Nephron (organoid): ENCODE results near the gene GNAS.
A peak's percentile ranks its signal among the peaks of the same experiment; 100 is the strongest.

Experiments used
- H3K27ac Mint-ChIP-seq, 3 experiments: 2 replicates each; pipeline ENCODE4 v1.8.0; 2020; ENCODE audit warnings: mixed read lengths in 3 of 3, mild to moderate bottlenecking in 2 of 3, moderate library complexity in 1 of 3
- H3K27me3 Mint-ChIP-seq: 2 replicates; pipeline ENCODE4 v1.8.0; 2021; ENCODE audit warnings: low read depth, mild to moderate bottlenecking, moderate library complexity, mixed read lengths
- H3K36me3 Mint-ChIP-seq: 2 replicates; pipeline ENCODE4 v1.8.0; 2020; ENCODE audit warnings: low read depth, mixed read lengths
- H3K4me1 Mint-ChIP-seq: 2 replicates; pipeline ENCODE4 v1.8.0; 2020; ENCODE audit warnings: mixed read lengths
- H3K4me3 Mint-ChIP-seq, 3 experiments: 2 replicates each; pipeline ENCODE4 v1.8.0; 2020; ENCODE audit warnings: mild to moderate bottlenecking in 3 of 3, mixed read lengths in 3 of 3, moderate library complexity in 2 of 3
- H3K9me3 Mint-ChIP-seq: 2 replicates; pipeline ENCODE4 v1.8.0; 2020; ENCODE audit warnings: mixed read lengths
- CTCF ChIP-seq, 3 experiments: fragments of 200-600 bp; sonication (generic); IDR thresholded peaks; one replicate each; pipeline ENCODE4 v1.5.0; 2021; ENCODE audit warnings: antibody characterized with exemption in 3 of 3; ENCODE audit not compliant: unreplicated experiment in 3 of 3

The GNAS gene

GRCh38 chr20:58838174-58838573, 14.3 kb upstream of the GNAS start:
- Mint-ChIP-seq H3K4me1 (peaks cover 39% of the 10 kb centered on the region), H3K27me3 (peaks cover 72% of the 10 kb centered on the region), H3K27ac (no peak overlapping the region), H3K9me3 (no peaks in the 10 kb centered on the region), H3K36me3 (peaks cover 39% of the 10 kb centered on the region), H3K4me3 (no peak overlapping the region)
- no peak for TF ChIP-seq CTCF (IDR thresholded peaks at IDR 0.05; ENCODE audit: unreplicated experiment in 3 of 3)

- Mint-ChIP-seq H3K4me1 (peaks cover 37% of the 10 kb centered on the region), H3K9me3 (no peaks in the 10 kb centered on the region), H3K36me3 (peaks cover 38% of the 10 kb centered on the region), H3K4me3 (peak overlapping the region; percentile 79 to 90 (median 85)), H3K27me3 (peaks cover 81% of the 10 kb centered on the region), H3K27ac (no peak overlapping the region)
- peak; percentile 56 to 60 (median 57) for TF ChIP-seq CTCF (IDR thresholded peaks at IDR 0.05; ENCODE audit: unreplicated experiment in 3 of 3)
Observed at GRCh38 chr20:58839474-58839874, 13.0 kb upstream of the GNAS start.

GRCh38 chr20:58839991-58840747, 12.3 kb upstream of the GNAS start:
- Mint-ChIP-seq H3K4me3 (peak overlapping the region; percentile 79 to 90 (median 85)), H3K27me3 (peaks cover 88% of the 10 kb centered on the region), H3K36me3 (peaks cover 38% of the 10 kb centered on the region), H3K9me3 (no peaks in the 10 kb centered on the region), H3K27ac (no peak overlapping the region), H3K4me1 (peaks cover 35% of the 10 kb centered on the region)
- no peak for TF ChIP-seq CTCF (IDR thresholded peaks at IDR 0.05; ENCODE audit: unreplicated experiment in 3 of 3)

GRCh38 chr20:58840816-58841538, 11.5 kb upstream of the GNAS start:
- Mint-ChIP-seq H3K36me3 (peaks cover 38% of the 10 kb centered on the region), H3K9me3 (no peaks in the 10 kb centered on the region)

GRCh38 chr20:58841539-58842264, 10.8 kb upstream of the GNAS start:
- TF ChIP-seq CTCF (IDR thresholded peaks at IDR 0.05; ENCODE audit: unreplicated experiment in 3 of 3) = no peak
- H3K27me3 Mint-ChIP-seq = peaks cover 91% of the 10 kb centered on the region
- peak overlapping the region; percentile 79 to 90 (median 85) for H3K4me3 Mint-ChIP-seq
- H3K4me1 Mint-ChIP-seq = peaks cover 25% of the 10 kb centered on the region
- no peaks in the 10 kb centered on the region for H3K9me3 Mint-ChIP-seq
- no peak overlapping the region for H3K27ac Mint-ChIP-seq
- peaks cover 38% of the 10 kb centered on the region for H3K36me3 Mint-ChIP-seq

More at GRCh38 chr20:58840816-58841538, 11.5 kb upstream of the GNAS start:
- Mint-ChIP-seq H3K4me3 (peak overlapping the region; percentile 79 to 90 (median 85)), H3K4me1 (peaks cover 31% of the 10 kb centered on the region), H3K27me3 (peaks cover 92% of the 10 kb centered on the region), H3K27ac (no peak overlapping the region)
- no peak for TF ChIP-seq CTCF (IDR thresholded peaks at IDR 0.05; ENCODE audit: unreplicated experiment in 3 of 3)
